ENCODE data around the gene SNED1. TPM values are rescaled to one million over a fixed set of nuclear protein-coding genes. Genes with fewer than 3 reads are reported as not detected.

SNED1 gene
- polyA plus RNA-seq, 1 donor from 2014 or later = 0.32 TPM

DNA sequence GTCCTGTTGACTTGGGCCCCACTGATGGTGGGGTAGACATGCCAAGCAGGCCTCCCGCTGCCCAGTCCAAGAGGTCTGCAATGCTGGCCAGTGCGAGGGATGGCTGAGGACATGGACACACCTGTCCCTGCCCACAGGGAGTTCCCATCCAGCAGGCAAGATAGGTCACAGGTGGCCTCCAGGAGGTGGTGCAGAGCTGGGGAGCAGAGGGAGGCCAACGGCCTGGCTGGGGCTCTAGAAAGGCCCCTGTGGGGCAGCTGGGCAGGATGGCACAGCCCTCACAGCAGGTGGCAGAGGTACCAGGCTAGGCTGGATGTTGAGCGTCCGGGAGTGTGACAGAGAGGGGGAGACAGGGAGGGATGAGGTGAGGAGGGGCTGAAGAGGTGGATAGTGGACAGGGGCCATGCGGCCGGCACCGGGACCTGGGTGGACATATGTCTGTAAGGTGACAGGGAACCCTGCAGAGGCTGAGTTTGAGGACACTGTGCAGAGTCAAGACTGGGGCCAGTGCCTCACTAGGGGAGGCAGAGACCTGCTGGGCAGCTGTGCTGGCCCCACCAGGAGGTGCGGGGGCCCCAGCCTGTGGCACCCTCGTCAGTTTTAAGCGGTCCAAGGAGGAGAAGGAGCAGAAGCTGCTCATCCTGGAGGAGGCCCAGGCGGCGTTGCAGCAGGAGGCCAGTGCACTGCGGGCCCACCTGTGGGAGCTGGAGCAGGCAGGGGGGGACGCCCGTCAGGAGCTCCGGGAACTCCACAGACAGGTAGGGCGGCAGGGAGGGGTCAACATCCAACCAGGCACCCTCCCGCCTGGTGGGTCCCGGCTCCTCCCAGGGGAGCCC is 34.3 kb upstream of the SNED1 start:
- Histone ChIP-seq H3K9me3 (ENCODE audit: low read length) (no peaks in the 10 kb centered on the region), H3K27ac (ENCODE audit: low read length) (no peak overlapping the region), H3K9ac (ENCODE audit: low read length) (no peak overlapping the region), H3K27me3 (ENCODE audit: insufficient read depth, low read depth, low read length) (no peaks in the 10 kb centered on the region), H3K79me2 (replicated peaks; ENCODE audit: insufficient read depth, low read length) (no peaks in the 10 kb centered on the region), H3K4me3 (ENCODE audit: low read length) (no peak overlapping the region), H4K20me1 (ENCODE audit: insufficient read depth) (no peaks in the 10 kb centered on the region), H3F3A (ENCODE audit: insufficient read depth, low read length, poor library complexity, severe bottlenecking) (no peaks in the 10 kb centered on the region), H3K4me2 (ENCODE audit: low read length) (no peak overlapping the region), H3K9me2 (ENCODE audit: insufficient read depth, low read length) (no peaks in the 10 kb centered on the region), H2AFZ (ENCODE audit: low read depth, low read length) (no peak overlapping the region), H3K36me3 (ENCODE audit: insufficient read depth, low read length) (no peaks in the 10 kb centered on the region)
- TF ChIP-seq POLR2AphosphoS5 (IDR thresholded peaks at IDR 0.05) (no peak), TAF1 (IDR thresholded peaks at IDR 0.05; ENCODE audit: low read depth) (no peak), EZH2 (IDR thresholded peaks at IDR 0.05; ENCODE audit: borderline replicate concordance, insufficient read depth, low read length, poor library complexity, severe bottlenecking) (no peak), RAD21 (conservative IDR thresholded peaks at IDR 0.05) (no peak), MXI1 (conservative IDR thresholded peaks at IDR 0.05; ENCODE audit: poor library complexity, severe bottlenecking) (no peak), SMC3 (conservative IDR thresholded peaks at IDR 0.05; ENCODE audit: poor library complexity) (no peak), EP300 (conservative IDR thresholded peaks at IDR 0.05; ENCODE audit: poor library complexity, severe bottlenecking) (no peak)
- TF ChIP-seq, protein P1, sequence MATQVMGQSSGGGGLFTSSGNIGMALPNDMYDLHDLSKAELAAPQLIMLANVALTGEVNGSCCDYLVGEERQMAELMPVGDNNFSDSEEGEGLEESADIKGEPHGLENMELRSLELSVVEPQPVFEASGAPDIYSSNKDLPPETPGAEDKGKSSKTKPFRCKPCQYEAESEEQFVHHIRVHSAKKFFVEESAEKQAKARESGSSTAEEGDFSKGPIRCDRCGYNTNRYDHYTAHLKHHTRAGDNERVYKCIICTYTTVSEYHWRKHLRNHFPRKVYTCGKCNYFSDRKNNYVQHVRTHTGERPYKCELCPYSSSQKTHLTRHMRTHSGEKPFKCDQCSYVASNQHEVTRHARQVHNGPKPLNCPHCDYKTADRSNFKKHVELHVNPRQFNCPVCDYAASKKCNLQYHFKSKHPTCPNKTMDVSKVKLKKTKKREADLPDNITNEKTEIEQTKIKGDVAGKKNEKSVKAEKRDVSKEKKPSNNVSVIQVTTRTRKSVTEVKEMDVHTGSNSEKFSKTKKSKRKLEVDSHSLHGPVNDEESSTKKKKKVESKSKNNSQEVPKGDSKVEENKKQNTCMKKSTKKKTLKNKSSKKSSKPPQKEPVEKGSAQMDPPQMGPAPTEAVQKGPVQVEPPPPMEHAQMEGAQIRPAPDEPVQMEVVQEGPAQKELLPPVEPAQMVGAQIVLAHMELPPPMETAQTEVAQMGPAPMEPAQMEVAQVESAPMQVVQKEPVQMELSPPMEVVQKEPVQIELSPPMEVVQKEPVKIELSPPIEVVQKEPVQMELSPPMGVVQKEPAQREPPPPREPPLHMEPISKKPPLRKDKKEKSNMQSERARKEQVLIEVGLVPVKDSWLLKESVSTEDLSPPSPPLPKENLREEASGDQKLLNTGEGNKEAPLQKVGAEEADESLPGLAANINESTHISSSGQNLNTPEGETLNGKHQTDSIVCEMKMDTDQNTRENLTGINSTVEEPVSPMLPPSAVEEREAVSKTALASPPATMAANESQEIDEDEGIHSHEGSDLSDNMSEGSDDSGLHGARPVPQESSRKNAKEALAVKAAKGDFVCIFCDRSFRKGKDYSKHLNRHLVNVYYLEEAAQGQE (IDR thresholded peaks at IDR 0.05; ENCODE audit: borderline replicate concordance) = no peak
- TF ChIP-seq, protein P2, sequence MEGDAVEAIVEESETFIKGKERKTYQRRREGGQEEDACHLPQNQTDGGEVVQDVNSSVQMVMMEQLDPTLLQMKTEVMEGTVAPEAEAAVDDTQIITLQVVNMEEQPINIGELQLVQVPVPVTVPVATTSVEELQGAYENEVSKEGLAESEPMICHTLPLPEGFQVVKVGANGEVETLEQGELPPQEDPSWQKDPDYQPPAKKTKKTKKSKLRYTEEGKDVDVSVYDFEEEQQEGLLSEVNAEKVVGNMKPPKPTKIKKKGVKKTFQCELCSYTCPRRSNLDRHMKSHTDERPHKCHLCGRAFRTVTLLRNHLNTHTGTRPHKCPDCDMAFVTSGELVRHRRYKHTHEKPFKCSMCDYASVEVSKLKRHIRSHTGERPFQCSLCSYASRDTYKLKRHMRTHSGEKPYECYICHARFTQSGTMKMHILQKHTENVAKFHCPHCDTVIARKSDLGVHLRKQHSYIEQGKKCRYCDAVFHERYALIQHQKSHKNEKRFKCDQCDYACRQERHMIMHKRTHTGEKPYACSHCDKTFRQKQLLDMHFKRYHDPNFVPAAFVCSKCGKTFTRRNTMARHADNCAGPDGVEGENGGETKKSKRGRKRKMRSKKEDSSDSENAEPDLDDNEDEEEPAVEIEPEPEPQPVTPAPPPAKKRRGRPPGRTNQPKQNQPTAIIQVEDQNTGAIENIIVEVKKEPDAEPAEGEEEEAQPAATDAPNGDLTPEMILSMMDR (IDR thresholded peaks at IDR 0.05; ENCODE audit: poor library complexity, severe bottlenecking) = no peak

DNA sequence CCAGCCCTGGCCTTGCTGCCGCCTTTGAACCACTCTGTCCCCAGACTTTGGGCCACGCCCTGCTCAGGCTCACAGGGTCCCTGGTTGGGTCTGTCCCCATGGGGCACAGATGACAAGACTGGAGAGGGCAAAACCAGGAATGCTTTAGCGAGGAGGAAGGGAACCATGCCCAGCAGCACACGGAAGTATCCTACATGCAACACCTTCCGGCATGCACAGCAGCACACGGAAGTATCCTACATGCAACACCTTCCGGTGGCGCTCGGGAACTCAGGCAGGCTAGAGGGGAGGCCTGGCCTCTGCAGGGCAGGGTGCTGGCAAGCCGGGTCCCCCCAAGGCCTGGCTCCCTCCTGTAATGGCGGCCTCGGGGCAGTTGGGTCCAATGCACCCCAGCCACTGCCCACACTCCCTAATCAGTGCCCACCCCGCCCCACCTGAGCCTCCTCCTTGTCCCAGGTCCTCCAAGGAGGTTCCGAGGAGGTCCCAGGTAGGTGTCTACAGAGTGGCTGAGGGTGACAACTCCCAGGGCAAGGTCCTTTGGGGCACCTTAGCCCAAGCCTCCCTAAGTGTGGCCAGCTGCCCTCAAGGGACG is 33.6 kb upstream of the SNED1 start:
- no peak overlapping the region for H3K27ac ChIP-seq (ENCODE audit: low read length)
- no peak overlapping the region for H3K9ac ChIP-seq (ENCODE audit: low read length)
- no peaks in the 10 kb centered on the region for H3K9me3 ChIP-seq (ENCODE audit: low read length)

More for the DNA sequence above, 33.6 kb upstream of the SNED1 start:
- no peaks in the 10 kb centered on the region for H3K79me2 ChIP-seq (replicated peaks; ENCODE audit: insufficient read depth, low read length)
- H3K27me3 ChIP-seq (ENCODE audit: insufficient read depth, low read depth, low read length) = no peaks in the 10 kb centered on the region
- no peak overlapping the region for H2AFZ ChIP-seq (ENCODE audit: low read depth, low read length)
- no peaks in the 10 kb centered on the region for H3K36me3 ChIP-seq (ENCODE audit: insufficient read depth, low read length)
- no peak for TF ChIP-seq EZH2 (IDR thresholded peaks at IDR 0.05; ENCODE audit: borderline replicate concordance, insufficient read depth, low read length, poor library complexity, severe bottlenecking)
- no peak for TF ChIP-seq MXI1 (conservative IDR thresholded peaks at IDR 0.05; ENCODE audit: poor library complexity, severe bottlenecking)
- TF ChIP-seq, protein P2 (IDR thresholded peaks at IDR 0.05; ENCODE audit: poor library complexity, severe bottlenecking) = no peak
- TF ChIP-seq, protein P1 (IDR thresholded peaks at IDR 0.05; ENCODE audit: borderline replicate concordance) = no peak
- no peak for TF ChIP-seq POLR2AphosphoS5 (IDR thresholded peaks at IDR 0.05)
- TF ChIP-seq SMC3 (conservative IDR thresholded peaks at IDR 0.05; ENCODE audit: poor library complexity) = no peak
- no peak for TF ChIP-seq TAF1 (IDR thresholded peaks at IDR 0.05; ENCODE audit: low read depth)
- H3K4me3 ChIP-seq (ENCODE audit: low read length) = no peak overlapping the region
- H3K9me2 ChIP-seq (ENCODE audit: insufficient read depth, low read length) = no peaks in the 10 kb centered on the region
- H3K4me2 ChIP-seq (ENCODE audit: low read length) = no peak overlapping the region
- H4K20me1 ChIP-seq (ENCODE audit: insufficient read depth) = no peaks in the 10 kb centered on the region
- H3F3A ChIP-seq (ENCODE audit: insufficient read depth, low read length, poor library complexity, severe bottlenecking) = no peaks in the 10 kb centered on the region

All from neural cell (in vitro differentiated cells).